OCI-LY1 (cell line): ENCODE data around the gene PTH.

Experiments
- CTCF ChIP-seq: fragments of 200-600 bp; sonication (generic), shearing (Covaris generic); IDR thresholded peaks from 2 replicates; pipeline ENCODE4 v1.5.1; 2017; ENCODE audit warnings: mild to moderate bottlenecking, antibody characterized with exemption, low read length, moderate library complexity, mixed read lengths
- EZH2 ChIP-seq: fragments of 200-600 bp; sonication (generic), shearing (Covaris generic); IDR thresholded peaks from 2 replicates; pipeline ENCODE4 v1.8.0; 2017; ENCODE audit warnings: borderline replicate concordance, mixed run types, mild to moderate bottlenecking, antibody characterized with exemption, low read length, moderate library complexity, mixed read lengths

DNA sequence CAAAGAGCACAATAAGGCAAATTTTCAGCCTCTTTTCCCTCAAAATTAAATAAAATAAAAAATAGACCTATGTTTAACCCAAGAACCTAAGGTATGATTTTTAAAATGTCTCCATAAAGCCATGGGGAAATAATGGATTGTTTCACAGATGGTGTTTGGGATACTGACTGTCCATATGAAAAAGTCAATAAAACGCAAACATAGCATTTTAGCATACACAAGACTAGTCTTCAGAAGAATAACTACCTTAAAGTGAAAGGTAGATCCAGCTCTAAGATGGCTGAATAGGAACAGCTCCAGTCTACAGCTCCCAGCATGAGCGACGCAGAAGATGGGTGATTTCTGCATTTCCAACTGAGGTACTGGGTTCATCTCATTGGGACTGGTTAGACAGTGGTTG, 16.1 kb downstream of the PTH start:
- TF ChIP-seq CTCF (no peak), EZH2 (no peak)
